AG04449 (cell line): ENCODE measurements around the gene CYRIA.

Experiments
- CTCF ChIA-PET: fragments of 350-600 bp; formaldehyde crosslinking; extraction: SDS; loops from one replicate; lab custom pipeline; 2021; ENCODE audit warnings: antibody characterized with exemption; lab: Yijun Ruan, JAX
- POLR2A ChIA-PET: fragments of 400-600, 350-600 bp; formaldehyde crosslinking; extraction: SDS; loops from one replicate; lab custom pipeline; 2020; ENCODE audit warnings: antibody characterized with exemption, inconsistent platforms; lab: Yijun Ruan, JAX
- DNase-seq: peaks from one replicate; pipeline ENCODE4 v3.0.0-alpha.2; 2010; ENCODE audit warnings: low read depth, low spot score
- H3K4me3 ChIP-seq: 2 replicates; pipeline ENCODE4 v1.5.1; 2011; ENCODE audit warnings: low read depth, mild to moderate bottlenecking, control low read depth, low read length
- TF ChIP-seq, protein P1 (sequence below): IDR thresholded peaks from one replicate; pipeline ENCODE4 v1.5.1; 2011; ENCODE audit warnings: mild to moderate bottlenecking, moderate library complexity, low read length, control low read depth, inconsistent platforms; ENCODE audit not compliant: insufficient read depth; ENCODE audit errors: missing control alignments

Gene CYRIA

GRCh38 chr2:16664809-16665747 is 556 bp downstream of the CYRIA start:
- CTCF ChIA-PET = no interaction called here
- TF ChIP-seq, protein P1, sequence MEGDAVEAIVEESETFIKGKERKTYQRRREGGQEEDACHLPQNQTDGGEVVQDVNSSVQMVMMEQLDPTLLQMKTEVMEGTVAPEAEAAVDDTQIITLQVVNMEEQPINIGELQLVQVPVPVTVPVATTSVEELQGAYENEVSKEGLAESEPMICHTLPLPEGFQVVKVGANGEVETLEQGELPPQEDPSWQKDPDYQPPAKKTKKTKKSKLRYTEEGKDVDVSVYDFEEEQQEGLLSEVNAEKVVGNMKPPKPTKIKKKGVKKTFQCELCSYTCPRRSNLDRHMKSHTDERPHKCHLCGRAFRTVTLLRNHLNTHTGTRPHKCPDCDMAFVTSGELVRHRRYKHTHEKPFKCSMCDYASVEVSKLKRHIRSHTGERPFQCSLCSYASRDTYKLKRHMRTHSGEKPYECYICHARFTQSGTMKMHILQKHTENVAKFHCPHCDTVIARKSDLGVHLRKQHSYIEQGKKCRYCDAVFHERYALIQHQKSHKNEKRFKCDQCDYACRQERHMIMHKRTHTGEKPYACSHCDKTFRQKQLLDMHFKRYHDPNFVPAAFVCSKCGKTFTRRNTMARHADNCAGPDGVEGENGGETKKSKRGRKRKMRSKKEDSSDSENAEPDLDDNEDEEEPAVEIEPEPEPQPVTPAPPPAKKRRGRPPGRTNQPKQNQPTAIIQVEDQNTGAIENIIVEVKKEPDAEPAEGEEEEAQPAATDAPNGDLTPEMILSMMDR = no peak

DNA sequence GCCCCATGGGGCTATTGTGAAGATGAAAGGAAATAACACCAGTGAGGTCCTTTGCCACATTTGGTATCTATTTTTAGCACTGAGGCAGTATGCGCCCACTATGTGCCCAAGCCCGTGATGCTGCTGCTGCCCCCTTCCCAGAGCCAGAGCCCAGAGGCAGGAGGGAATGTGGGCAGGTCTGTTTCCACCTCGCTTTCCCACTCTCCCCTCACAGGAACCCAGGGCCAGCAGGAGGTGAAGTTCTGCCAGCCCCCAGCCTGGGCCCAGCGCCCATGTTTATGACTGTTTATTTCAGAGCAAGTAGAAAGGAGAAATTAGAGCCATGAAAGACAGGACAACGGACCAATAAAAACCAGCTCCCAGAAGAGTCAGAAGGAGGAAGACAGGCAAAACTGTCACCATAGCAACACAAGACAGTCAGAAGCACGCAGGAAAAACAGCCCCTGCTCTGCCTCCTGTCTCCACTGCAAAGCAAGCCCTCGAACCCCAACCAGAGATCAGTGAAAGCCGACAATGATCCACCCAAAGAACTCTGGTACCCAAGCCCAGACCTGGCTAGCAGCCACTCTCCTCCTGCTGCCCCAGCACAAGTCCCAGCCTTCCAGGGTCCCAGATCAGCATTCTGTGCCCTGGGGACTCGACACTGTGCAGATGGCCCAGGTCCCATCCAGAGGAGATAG is 1.4 kb downstream of the CYRIA start:
- H3K4me3 ChIP-seq = no peak overlapping the region
- no peak for DNase-seq

More at GRCh38 chr2:16664809-16665747, 556 bp downstream of the CYRIA start:
- no peak for DNase-seq
- POLR2A ChIA-PET = no interaction called here
- peak overlapping the region; percentile 48 for H3K4me3 ChIP-seq

GRCh38 chr2:16663121-16663905 is 2.3 kb downstream of the CYRIA start:
- H3K4me3 ChIP-seq = no peak overlapping the region
- TF ChIP-seq, protein P1 = no peak
- CTCF ChIA-PET = no interaction called here
- POLR2A ChIA-PET = no interaction called here
- no peak for DNase-seq

More for the DNA sequence above, 1.4 kb downstream of the CYRIA start:
- CTCF ChIA-PET = no interaction called here
- POLR2A ChIA-PET = no interaction called here
- TF ChIP-seq, protein P1 = no peak

GRCh38 chr2:16661936-16662839 is 3.4 kb downstream of the CYRIA start:
- POLR2A ChIA-PET = no interaction called here
- DNase-seq = no peak
- no peak overlapping the region for H3K4me3 ChIP-seq
- TF ChIP-seq, protein P1 = no peak
- CTCF ChIA-PET = no interaction called here

DNA sequence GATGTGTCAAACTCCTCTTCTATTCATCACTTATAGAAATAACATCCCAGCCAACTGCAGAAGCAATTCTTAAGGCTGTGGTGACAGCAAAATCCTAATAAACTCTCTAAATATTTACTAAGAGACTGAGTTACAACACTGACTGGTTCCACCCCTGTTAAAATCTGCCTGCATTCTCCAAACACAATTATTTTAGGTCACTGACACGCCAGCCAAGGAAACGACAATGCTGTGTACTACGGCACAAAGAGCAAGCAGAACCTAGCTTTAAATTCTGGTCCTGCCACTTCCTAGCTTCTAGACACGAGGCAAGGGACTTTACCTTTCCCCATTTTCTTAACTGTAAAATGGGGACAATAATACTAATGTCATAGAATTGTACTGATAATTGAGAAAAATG is 4.1 kb downstream of the CYRIA start:
- POLR2A ChIA-PET = no interaction called here
- TF ChIP-seq, protein P1 = no peak
- CTCF ChIA-PET = no interaction called here
- H3K4me3 ChIP-seq = no peak overlapping the region
- DNase-seq = no peak
